HG02970 (cell line): ENCODE results near the gene HMGN1.
"Not testable (repeated sequence)": the region's sequence is repeated elsewhere in the genome, so short reads cannot be mapped to it uniquely, and the experiment has no call there.

Source experiments
- ATAC-seq: cut with Tn5 transposase; IDR thresholded peaks from one replicate; pipeline ENCODE4 v1.9.1; 2021; ENCODE audit warnings: mild to moderate bottlenecking, moderate library complexity, moderate number of reproducible peaks; ENCODE audit not compliant: unreplicated experiment, low FRiP score

Gene HMGN1

GRCh38 chr21:39369896-39370288 lies 21.0 kb upstream of the HMGN1 start:
- ATAC-seq = not testable (repeated sequence)

- ATAC-seq = no peak
Measured at GRCh38 chr21:39367783-39368182, 18.9 kb upstream of the HMGN1 start.

GRCh38 chr21:39366563-39366962 lies 17.7 kb upstream of the HMGN1 start:
- ATAC-seq = no peak

GRCh38 chr21:39364949-39365348 lies 16.1 kb upstream of the HMGN1 start:
- no peak for ATAC-seq

- ATAC-seq = no peak
Measured at GRCh38 chr21:39363607-39364555, 15.0 kb upstream of the HMGN1 start.

- no peak for ATAC-seq
Measured at GRCh38 chr21:39362733-39363132, 13.8 kb upstream of the HMGN1 start.

GRCh38 chr21:39359382-39359781 lies 10.5 kb upstream of the HMGN1 start:
- ATAC-seq = no peak

GRCh38 chr21:39353295-39353694 lies 4.4 kb upstream of the HMGN1 start:
- ATAC-seq = no peak

GRCh38 chr21:39350094-39351005 lies 1.5 kb upstream of the HMGN1 start:
- ATAC-seq = no peak

- ATAC-seq = peak; percentile 80
Measured at GRCh38 chr21:39349211-39350093, 564 bp upstream of the HMGN1 start.

GRCh38 chr21:39348040-39348354 lies 891 bp downstream of the HMGN1 start:
- ATAC-seq = no peak

GRCh38 chr21:39347537-39347936 lies 1.4 kb downstream of the HMGN1 start:
- ATAC-seq = no peak

- ATAC-seq = no peak
Measured at GRCh38 chr21:39346671-39347331, 2.1 kb downstream of the HMGN1 start.

- no peak for ATAC-seq
Measured at GRCh38 chr21:39346206-39346605, 2.7 kb downstream of the HMGN1 start.

GRCh38 chr21:39345440-39345839 lies 3.4 kb downstream of the HMGN1 start:
- no peak for ATAC-seq

GRCh38 chr21:39344848-39345247 lies 4.0 kb downstream of the HMGN1 start:
- no peak for ATAC-seq

GRCh38 chr21:39341249-39341923 lies 7.5 kb downstream of the HMGN1 start:
- ATAC-seq = no peak

GRCh38 chr21:39340687-39341086 lies 8.2 kb downstream of the HMGN1 start:
- ATAC-seq = no peak

GRCh38 chr21:39339231-39339630 lies 9.7 kb downstream of the HMGN1 start:
- no peak for ATAC-seq
